Stomach (tissue), 9 donors: Measurements from ENCODE around the gene NTM. TPM values are rescaled to one million over a fixed set of nuclear protein-coding genes. Genes with fewer than 3 reads are reported as not detected.

Source experiments
- DNase-seq, 2 donors: peaks; one replicate each; pipeline versions ENCODE4 v3.0.0 to v3.0.0-alpha.2; 2013 to 2019
- H3K27ac ChIP-seq, 5 donors: fragments of 200-600 bp in 4 of 5; sonication (generic) in 4 of 5; one replicate each; pipeline ENCODE4 v1.5.1; 2013 to 2019; ENCODE audit warnings: mild to moderate bottlenecking in 1 of 5, moderate library complexity in 1 of 5
- H3K27me3 ChIP-seq, 3 donors: fragments of 200-600 bp; sonication (generic); one replicate each; pipeline ENCODE4 v1.5.1; 2017 to 2019; ENCODE audit warnings: mixed run types in 1 of 3
- H3K36me3 ChIP-seq, 4 donors: fragments of 200-600 bp; sonication (generic); 1 replicate in 3 of 4; 2 replicates in 1 of 4; pipeline ENCODE4 v1.5.1; 2016 to 2019
- H3K4me1 ChIP-seq, 4 donors: fragments of 200-600 bp; sonication (generic); one replicate each; pipeline ENCODE4 v1.5.1; 2016 to 2019
- H3K4me3 ChIP-seq, 4 donors: fragments of 200-600 bp; sonication (generic) in 3 of 4; one replicate each; pipeline ENCODE4 v1.5.1; 2016 to 2019; ENCODE audit warnings: mild to moderate bottlenecking in 1 of 4
- H3K9me3 ChIP-seq, 4 donors: fragments of 200-600 bp; sonication (generic); one replicate each; pipeline ENCODE4 v1.5.1; 2016 to 2019
- EP300 ChIP-seq: sonication (generic); formaldehyde crosslinking; IDR thresholded peaks from one replicate; pipeline ENCODE4 v1.6.1; 2017; ENCODE audit warnings: antibody characterized with exemption
- POLR2A ChIP-seq, 4 donors: fragments of 450-650 bp; IDR thresholded peaks; one replicate each; pipeline ENCODE4 v1.6.1; 2016; ENCODE audit warnings: antibody characterized with exemption in 4 of 4, control low read depth in 2 of 4, mild to moderate bottlenecking in 1 of 4, moderate library complexity in 1 of 4
- POLR2AphosphoS5 ChIP-seq, 3 donors: sonication (generic); formaldehyde crosslinking; IDR thresholded peaks; one replicate each; pipeline ENCODE4 v1.6.1; 2016; ENCODE audit warnings: antibody characterized with exemption in 3 of 3
- whole genome bisulfite sequencing, 5 donors: extraction: QIAGEN DNeasy Blood & Tissue Kit in 3 of 5; methylation state at CpG; one replicate each; pipeline versions ENCODE4 v1.1.5 to v1.1.7; 2013 to 2018; 5-methylcytosine and 5-hydroxymethylcytosine counted together
- intact Hi-C: fragments of 100-400 bp; cut with DNase I; formaldehyde crosslinking; loops from one replicate; pipeline ENCODE4 v1.15.1; 2023; ENCODE audit warnings: low total_unique reads
- polyA plus RNA-seq, 3 donors: library from polyadenylated mRNA; stranded (reverse); fragments of 200-250 nt; gene quantifications; one replicate each; pipeline ENCODE4 v1.2.3, GENCODE V29; 2013
- total RNA-seq, 5 donors: library from RNA; depleted of rRNA; stranded (reverse); fragments of >200 nt; gene quantifications; one replicate each; pipeline versions ENCODE4 v1.1.0 to v1.2.3, GENCODE V29; 2014 to 2016
- TF ChIP-seq, protein P1 (sequence below), 7 experiments: fragments of 450-650 bp in 4 of 7; fragments of 200-600 bp in 3 of 7; sonication (generic) in 3 of 7; IDR thresholded peaks; one replicate each; pipeline ENCODE4 v1.5.1; 2016 to 2019; ENCODE audit warnings: antibody characterized with exemption in 7 of 7, control low read depth in 2 of 7, mild to moderate bottlenecking in 1 of 7
- donor health status: healthy with polysubstance abuse.
- donor health status: Bipolar disorder and iron deficiency.
- donor health status: healthy.

NTM gene
- total and polyA plus RNA-seq, 8 donors: 0.50 to 8.4 (median 1.3) TPM; not detected in 3

DNA sequence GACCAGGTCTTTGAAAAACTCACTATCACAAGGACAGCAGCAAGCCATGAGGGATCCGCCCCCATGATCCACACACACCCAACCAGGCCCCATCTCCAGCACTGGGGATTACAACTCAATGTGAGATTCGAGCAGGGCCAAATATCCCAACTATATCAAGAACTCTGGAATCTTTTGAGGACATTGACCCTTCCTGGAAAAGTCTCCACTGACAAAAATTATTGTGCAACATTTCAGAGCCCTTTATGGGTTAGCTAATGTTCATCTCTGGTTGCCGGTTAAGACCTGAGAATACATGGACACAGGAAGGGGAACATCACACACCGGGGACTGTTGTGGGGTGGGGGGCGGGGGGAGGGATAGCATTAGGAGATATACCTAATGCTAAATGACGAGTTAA, 479.1 kb downstream of the NTM start:
- TF ChIP-seq POLR2A (IDR thresholded peaks at IDR 0.05) (no peak), EP300 (no peak), POLR2AphosphoS5 (IDR thresholded peaks at IDR 0.05) (no peak)
- TF ChIP-seq, protein P1, sequence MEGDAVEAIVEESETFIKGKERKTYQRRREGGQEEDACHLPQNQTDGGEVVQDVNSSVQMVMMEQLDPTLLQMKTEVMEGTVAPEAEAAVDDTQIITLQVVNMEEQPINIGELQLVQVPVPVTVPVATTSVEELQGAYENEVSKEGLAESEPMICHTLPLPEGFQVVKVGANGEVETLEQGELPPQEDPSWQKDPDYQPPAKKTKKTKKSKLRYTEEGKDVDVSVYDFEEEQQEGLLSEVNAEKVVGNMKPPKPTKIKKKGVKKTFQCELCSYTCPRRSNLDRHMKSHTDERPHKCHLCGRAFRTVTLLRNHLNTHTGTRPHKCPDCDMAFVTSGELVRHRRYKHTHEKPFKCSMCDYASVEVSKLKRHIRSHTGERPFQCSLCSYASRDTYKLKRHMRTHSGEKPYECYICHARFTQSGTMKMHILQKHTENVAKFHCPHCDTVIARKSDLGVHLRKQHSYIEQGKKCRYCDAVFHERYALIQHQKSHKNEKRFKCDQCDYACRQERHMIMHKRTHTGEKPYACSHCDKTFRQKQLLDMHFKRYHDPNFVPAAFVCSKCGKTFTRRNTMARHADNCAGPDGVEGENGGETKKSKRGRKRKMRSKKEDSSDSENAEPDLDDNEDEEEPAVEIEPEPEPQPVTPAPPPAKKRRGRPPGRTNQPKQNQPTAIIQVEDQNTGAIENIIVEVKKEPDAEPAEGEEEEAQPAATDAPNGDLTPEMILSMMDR (IDR thresholded peaks at IDR 0.05): no peak

GRCh38 chr11:131850507-131850906, 480.1 kb downstream of the NTM start:
- peaks cover 0 to 23% (median 0%) of the 10 kb centered on the region in 3 donors for H3K27me3 ChIP-seq
- TF ChIP-seq EP300 (no peak), POLR2AphosphoS5 (IDR thresholded peaks at IDR 0.05) (no peak), POLR2A (IDR thresholded peaks at IDR 0.05) (no peak)
- TF ChIP-seq, protein P1 (IDR thresholded peaks at IDR 0.05): no peak
- 55 to 71% (median 57%) methylated on average over 9 of the region's 9 CpGs for WGBS, 5 donors
- no peaks in the 10 kb centered on the region for H3K9me3 ChIP-seq
- H3K27ac ChIP-seq: no peak overlapping the region
- H3K4me3 ChIP-seq: no peak overlapping the region
- no peaks in the 10 kb centered on the region for H3K36me3 ChIP-seq
- H3K4me1 ChIP-seq: no peaks in the 10 kb centered on the region
- intact Hi-C loops: no loop called here
- DNase-seq: no peak

More for the DNA sequence above, 479.1 kb downstream of the NTM start:
- no peaks in the 10 kb centered on the region for H3K4me1 ChIP-seq
- no peak for DNase-seq
- peaks cover 0 to 23% (median 0%) of the 10 kb centered on the region in 3 donors for H3K27me3 ChIP-seq
- intact Hi-C loops: no loop called here
- WGBS, 5 donors: 73 to 88% (median 79%) methylated on average over 5 to 6 of the region's 6 CpGs
- no peak overlapping the region for H3K4me3 ChIP-seq
- H3K27ac ChIP-seq: no peak overlapping the region
- no peaks in the 10 kb centered on the region for H3K9me3 ChIP-seq
- no peaks in the 10 kb centered on the region for H3K36me3 ChIP-seq

DNA sequence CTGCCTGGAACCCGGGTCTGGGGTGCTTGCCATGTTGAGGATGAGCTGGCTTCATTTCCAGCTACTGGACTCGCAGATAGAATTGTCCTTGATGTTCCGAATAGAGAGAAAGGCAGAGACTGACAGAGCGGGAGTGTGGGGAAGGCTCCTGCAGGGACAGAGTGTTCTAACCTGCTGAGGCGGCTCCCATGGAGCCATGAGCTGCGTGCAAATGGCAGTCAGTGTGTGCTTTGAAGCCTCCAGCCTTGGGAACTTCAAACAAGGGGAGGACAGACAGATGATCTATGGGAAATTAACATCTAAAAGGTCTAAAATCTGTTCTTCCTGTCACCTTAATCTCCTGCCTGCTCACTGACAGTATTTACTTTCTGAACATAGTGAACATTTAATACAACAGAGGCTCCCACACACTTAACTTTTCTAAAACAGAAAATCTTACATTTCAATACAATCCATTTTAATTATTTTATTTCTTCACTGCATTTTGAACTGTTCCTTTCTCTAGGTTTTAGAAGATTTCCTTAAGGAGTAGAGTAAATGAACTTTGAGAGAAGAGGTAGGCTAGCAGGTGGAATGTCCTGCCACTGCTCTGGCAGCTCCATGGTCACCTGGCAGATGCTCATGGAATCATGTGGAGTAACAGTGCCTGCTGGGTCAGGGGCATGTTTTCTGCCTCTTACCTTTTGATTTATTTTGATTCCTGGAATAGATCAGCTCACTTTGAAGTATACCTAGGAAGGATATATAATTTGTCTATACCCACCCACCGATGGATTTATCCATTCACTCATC, 481.7 kb downstream of the NTM start:
- WGBS, 5 donors: 27 to 35% (median 31%) methylated on average over 6 to 7 of the region's 7 CpGs
- no peaks in the 10 kb centered on the region for H3K36me3 ChIP-seq
- intact Hi-C loops: no loop called here

DNA sequence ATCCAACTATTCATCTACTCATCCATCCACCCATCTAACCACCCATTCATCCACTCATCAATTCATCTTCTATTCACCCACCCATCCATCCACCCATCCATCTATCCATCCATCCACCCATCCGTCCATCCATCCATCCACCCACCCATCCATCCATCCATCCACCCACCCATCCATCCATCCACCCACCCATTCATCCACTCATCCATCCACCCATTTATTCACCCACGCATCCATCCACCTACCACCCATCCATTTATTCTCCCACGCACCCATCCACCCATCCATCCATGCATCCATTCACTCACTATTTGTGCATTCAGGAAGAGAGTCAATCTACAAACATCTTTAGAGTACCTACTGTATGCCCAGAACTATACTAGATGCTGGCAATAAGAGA, 482.3 kb downstream of the NTM start:
- TF ChIP-seq EP300: no peak
- no peak for TF ChIP-seq POLR2AphosphoS5 (IDR thresholded peaks at IDR 0.05)
- no peak for TF ChIP-seq POLR2A (IDR thresholded peaks at IDR 0.05)
- TF ChIP-seq, protein P1 (IDR thresholded peaks at IDR 0.05): no peak
- Histone ChIP-seq H3K27me3 (peaks cover 0 to 11% (median 0%) of the 10 kb centered on the region in 3 donors), H3K27ac (no peak overlapping the region), H3K4me1 (no peaks in the 10 kb centered on the region), H3K36me3 (no peaks in the 10 kb centered on the region), H3K9me3 (no peaks in the 10 kb centered on the region), H3K4me3 (no peak overlapping the region)
- DNase-seq: no peak
- intact Hi-C loops: no loop called here
- 88 to 90% (median 90%) methylated on average over 3 of the region's 3 CpGs for WGBS, 5 donors

More for the DNA sequence above, 481.7 kb downstream of the NTM start:
- Histone ChIP-seq H3K27ac (no peak overlapping the region), H3K4me1 (no peaks in the 10 kb centered on the region), H3K27me3 (peaks cover 0 to 13% (median 0%) of the 10 kb centered on the region in 3 donors), H3K9me3 (no peaks in the 10 kb centered on the region), H3K4me3 (no peak overlapping the region)
- no peak for DNase-seq
- no peak for TF ChIP-seq POLR2A (IDR thresholded peaks at IDR 0.05)
- TF ChIP-seq EP300: no peak
- no peak for TF ChIP-seq POLR2AphosphoS5 (IDR thresholded peaks at IDR 0.05)
- TF ChIP-seq, protein P1 (IDR thresholded peaks at IDR 0.05): no peak
